ENCODE results near the gene MKS1.
A peak's percentile ranks its signal among the peaks of the same experiment; 100 is the strongest.

The MKS1 gene

DNA sequence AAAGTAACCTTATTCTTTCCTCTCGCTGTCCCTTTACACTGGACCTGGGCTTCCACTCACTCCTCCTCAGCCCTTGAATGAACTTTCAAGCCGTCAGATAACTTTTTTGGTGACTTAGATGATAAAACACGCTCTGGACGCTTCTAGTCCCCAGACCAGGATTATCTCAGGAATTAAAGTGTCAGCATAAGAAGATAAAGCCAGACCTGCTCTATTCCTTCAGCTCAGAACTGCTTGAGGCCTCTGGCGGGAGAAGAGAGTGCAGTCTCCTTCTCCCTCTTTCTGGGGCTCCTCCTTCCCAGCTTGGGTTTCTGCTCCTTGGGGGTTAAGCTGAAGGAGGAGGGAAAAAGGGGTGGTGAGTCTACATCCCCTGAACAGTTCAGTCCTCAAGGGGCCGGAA lies 25.9 kb upstream of the MKS1 start:
- no peak for DNase-seq (ENCODE audit: low spot score)

DNA sequence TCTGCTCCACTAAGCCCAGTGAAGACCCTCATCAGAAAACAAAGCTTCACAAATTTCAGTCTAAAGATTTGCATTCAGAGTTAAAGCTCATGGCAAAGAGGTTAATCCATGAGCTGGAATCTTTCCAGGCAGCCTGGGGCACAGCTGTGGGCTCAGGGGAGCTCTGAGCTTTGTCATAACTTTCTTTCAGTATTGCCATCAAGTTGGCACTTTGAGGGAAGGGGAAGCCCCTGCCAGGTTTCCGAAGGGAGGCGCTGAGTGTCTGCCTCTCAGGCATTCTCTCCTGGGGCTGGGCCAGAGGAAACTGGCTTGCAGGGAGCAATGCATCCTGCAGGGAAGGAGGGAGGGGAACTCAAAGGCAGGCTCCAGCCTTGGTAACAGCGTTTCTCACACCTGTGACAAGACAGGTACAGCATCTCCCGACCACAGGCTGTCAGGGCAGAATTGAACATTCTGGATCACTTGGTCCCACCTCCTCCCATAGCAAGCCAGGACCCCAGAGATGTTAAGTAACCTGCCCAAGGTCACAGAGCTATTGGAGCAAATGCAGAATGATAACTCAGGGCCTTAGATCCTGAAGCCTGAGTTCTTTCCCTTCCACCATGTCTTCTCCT lies 23.2 kb upstream of the MKS1 start:
- no peak for DNase-seq (ENCODE audit: low spot score)

- no peak for DNase-seq (ENCODE audit: low spot score)
Observed at GRCh38 chr17:58239987-58240386, 20.9 kb upstream of the MKS1 start.

DNA sequence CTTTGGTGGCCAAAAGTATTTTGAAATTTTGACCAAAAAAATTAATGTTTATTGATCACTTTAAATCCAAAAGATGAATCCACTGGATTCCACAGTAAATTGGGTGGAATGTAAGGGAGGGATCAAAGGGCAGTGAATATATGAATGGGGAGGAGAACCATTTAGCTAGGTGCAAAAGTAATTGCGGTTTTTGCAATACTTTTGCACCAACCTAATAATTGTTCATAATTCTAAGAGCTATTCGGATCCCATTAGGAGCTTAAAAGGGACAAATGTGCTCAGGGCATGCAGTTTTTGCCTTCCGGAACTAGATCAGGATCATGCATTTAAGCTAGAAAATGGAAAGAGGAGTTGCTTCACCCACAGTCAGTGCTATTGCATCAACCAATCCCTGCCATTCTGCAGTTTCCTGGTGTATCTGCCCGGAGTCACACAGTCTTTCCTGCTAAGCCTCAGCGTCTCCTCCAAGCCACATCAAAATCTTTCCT lies 19.1 kb upstream of the MKS1 start, which contains the start of gene LPO:
Gene LPO (plus strand): TSS at position 438 of the 488 bp plus-strand sequence. CDS start 4,396 bp downstream, outside the sequence.
- no peak for DNase-seq (ENCODE audit: low spot score)

DNA sequence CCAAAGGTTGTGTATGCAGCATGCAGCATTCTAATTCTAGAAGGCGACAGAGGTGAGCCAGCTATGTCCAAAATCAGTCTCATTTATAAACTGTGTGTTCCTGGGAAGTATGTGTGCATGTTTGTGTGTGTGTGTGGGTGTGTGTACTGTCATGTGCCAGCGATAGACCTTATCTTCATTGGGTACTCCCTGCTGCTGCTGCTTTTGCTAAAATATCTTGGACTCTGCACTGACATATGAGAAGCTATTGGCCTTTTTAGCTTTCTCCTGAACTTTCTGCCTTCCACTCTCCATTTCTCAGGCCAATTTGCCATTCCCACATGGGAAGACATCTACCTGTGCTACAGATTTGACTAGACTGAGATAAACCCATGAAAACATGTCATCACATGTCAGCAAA lies 17.3 kb upstream of the MKS1 start:
- DNase-seq (ENCODE audit: low spot score), result no peak

GRCh38 chr17:58235821-58236220 lies 16.8 kb upstream of the MKS1 start:
- DNase-seq (ENCODE audit: low spot score), result no peak

DNA sequence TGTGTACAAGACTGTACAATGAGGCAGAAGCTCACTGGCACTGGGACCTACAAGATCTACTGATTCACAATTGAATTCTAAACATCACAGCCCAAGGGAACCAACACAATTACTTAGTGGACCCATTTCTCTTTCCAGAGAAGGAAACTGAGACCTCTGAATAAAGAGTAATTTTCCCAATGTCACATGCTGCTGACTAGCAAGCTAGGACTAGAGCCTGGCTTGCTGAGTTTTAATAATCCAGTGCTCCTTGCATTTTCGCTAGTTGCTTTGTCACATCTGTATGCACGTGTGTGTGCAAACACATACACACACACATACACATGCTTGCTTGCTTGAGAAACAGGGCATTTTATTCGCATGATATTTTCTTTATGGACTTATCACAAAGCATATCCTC lies 15.5 kb upstream of the MKS1 start:
- no peak for DNase-seq (ENCODE audit: low spot score)

- no peak for DNase-seq (ENCODE audit: low spot score)
Observed at GRCh38 chr17:58233543-58233942, 14.5 kb upstream of the MKS1 start.

DNA sequence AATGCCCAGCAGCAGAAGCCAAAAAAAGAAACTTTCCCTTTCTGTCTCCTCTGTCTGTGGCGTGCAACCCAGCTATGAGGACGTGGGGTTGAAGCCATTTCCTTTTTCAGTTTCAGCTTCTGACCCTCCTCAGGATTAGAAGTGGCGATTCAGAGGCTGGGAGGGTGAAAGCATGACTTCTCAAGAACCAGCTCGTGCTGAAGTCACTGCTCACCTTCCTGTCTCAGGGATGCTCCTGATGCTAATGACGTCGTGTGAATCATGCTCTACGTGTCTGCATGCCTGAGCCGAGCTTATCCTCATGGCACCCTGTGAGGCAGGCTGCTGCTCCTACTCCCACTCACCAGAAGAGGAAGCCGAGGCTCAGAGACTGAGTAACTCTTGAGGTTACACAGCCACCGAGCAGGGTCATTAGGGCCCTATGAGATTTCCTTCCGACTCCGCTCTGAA lies 13.7 kb upstream of the MKS1 start:
- DNase-seq (ENCODE audit: low spot score), result peak; percentile 43

GRCh38 chr17:58231641-58232040 lies 12.6 kb upstream of the MKS1 start:
- DNase-seq (ENCODE audit: low spot score), result peak; percentile 67

DNA sequence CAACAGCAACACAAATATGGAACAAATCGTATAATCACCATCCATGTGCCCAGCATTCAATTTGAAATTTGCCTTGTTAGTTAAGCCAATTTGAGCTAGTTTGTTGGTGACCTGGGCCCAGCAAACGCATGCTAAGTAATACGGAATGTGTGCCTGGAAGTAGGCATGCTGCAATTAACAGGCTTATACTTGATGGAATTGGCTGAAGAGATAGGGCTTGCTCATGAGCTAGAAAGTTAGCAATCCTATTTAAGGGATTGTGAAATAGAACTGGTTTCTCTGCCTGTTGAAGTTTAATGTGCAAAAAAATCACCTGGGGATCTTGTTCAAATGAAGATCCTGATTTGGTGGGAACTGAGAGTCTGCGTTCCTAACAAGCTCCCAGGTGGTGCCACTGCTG lies 10.8 kb upstream of the MKS1 start:
- no peak for DNase-seq (ENCODE audit: low spot score)

GRCh38 chr17:58229384-58229783 lies 10.3 kb upstream of the MKS1 start:
- DNase-seq (ENCODE audit: low spot score), result no peak

DNA sequence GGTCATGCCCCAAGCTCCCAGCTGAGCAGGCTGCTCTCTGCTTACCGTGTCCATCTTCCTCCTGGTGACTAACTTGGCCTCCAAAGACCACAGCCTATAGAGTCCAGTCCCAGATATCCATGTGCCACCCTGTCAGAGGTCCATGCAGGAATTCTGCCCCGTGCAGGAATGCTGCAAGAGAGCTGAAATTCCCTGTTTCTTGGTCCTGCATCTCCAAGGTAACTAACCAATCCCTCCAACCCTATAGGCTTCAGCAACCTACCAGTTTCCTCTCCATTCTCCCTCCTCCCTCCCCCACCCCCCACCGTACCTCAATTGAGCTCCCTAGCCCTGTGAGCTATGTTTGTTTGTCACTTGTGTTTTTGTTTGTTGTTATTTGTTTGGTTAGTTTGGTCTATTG lies 9.6 kb upstream of the MKS1 start:
- DNase-seq (ENCODE audit: low spot score), result no peak

GRCh38 chr17:58227733-58228132 lies 8.7 kb upstream of the MKS1 start:
- no peak for DNase-seq (ENCODE audit: low spot score)

GRCh38 chr17:58224315-58224714 lies 5.3 kb upstream of the MKS1 start:
- DNase-seq (ENCODE audit: low spot score), result peak; percentile 43

- no peak for DNase-seq (ENCODE audit: low spot score)
Observed at GRCh38 chr17:58219789-58220183, 731 bp upstream of the MKS1 start.

- DNase-seq (ENCODE audit: low spot score), result no peak
Observed at GRCh38 chr17:58217766-58218165, 1.3 kb downstream of the MKS1 start.

DNA sequence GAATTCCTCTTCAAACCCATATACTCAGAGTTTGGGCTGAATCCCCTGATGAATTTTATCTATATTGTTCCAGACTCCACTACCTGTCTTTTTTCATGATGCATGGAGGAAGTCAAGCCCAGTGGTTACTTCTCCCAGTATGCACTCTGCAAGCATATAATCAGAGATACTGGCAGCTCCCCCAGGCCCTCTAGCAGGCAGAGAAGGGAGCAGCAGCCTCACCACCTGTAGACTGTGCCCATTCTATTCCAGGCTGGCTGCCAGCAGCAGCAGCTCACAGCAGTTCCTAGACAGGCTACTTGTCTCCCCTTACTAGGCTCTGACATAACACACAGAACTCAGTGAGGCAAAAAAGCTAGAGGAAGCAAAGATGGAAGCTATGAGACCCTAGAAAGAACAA lies 3.4 kb downstream of the MKS1 start:
- no peak for DNase-seq (ENCODE audit: low spot score)

DNA sequence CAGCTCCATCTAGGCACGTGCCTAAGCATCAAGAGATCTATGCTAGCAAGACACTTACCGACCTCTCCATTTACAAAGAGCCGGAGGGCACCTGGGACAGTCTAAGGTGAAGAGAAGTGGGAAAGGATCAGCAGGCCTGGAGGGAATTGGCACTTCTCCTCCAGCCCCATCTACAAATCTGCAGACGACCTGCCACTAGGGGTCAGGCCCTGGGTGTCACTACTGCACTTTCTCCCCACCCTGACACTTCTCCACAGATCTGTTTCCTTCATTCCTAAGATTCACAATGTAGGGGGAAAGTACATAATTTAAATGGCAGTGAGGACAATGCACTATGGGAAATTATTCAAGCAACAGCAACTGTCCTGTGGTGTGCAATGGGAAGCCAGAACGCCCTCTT lies 8.1 kb downstream of the MKS1 start:
- no peak for DNase-seq (ENCODE audit: low spot score)

GRCh38 chr17:58208344-58208743 lies 10.7 kb downstream of the MKS1 start:
- DNase-seq (ENCODE audit: low spot score), result no peak

DNA sequence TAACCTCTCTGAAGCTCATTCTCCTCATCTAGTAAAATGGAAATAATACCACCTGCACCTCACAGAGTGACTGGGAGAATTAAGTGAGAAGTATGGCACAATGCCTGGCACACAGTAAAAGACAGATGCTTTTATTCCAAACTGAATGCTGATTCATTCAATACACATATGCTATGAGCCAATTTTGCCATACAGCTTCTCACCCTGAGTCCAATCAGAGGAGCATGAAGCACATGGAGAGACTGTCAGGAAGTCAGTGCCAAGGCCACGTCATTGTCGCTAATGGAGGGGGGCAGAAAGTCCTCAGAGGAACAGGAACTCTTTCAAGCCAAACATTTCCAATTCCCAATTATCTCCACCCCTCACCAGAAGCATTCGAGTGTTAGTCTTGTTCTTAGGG lies 11.6 kb downstream of the MKS1 start:
- DNase-seq (ENCODE audit: low spot score), result no peak

DNA sequence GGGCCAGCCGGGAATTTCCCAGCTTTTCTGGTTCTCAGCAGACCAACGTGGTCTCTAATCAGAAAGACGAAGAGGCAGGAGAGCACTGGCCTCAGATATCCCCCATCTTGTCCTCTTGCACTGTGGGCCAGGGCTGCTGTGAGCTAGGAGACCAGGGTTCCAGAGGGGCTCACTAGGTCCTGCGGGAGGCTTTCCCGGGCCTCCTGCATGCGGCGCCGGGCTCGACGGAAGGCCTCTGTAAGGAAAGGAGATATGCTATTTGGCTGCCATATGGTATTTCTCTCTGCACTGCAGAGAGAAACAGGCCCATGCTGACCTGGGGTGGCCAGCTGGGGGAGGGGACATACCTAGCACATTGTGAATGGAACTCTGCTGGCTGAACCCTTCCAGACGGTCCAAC lies 13.1 kb downstream of the MKS1 start:
- DNase-seq (ENCODE audit: low spot score), result no peak

DNA sequence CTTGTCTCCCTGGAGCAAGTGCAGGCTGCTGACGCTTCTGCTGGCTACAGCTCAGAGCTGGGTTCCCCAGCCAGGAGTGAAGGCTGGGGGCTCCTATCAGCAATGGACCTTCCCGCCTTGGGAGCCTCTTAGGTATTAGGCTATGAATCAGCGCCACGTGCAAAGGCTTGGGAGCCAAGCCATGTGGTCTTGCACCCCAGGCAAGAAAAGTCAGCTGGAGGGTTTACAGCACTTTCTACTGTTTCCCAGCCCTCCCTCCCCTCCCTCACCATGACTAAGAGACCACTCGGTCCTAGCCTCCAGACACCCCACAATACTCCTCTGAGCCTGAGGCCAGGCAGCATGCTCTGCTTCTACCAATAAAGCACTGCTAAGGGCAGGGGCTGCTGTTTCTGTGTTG lies 14.3 kb downstream of the MKS1 start:
- no peak for DNase-seq (ENCODE audit: low spot score)

- no peak for DNase-seq (ENCODE audit: low spot score)
Observed at GRCh38 chr17:58202859-58203258, 16.2 kb downstream of the MKS1 start.

Data from AG20443 (cell line).